ENCODE results near the gene TMEM151B.

The TMEM151B gene

GRCh38 chr6:44255105-44255808, 15.0 kb upstream of the TMEM151B start:
- Histone ChIP-seq H3K36me3 (ENCODE audit: control insufficient read depth in 1 of 2, insufficient read depth in 2 of 2, low read length in 2 of 2) (peaks cover 58 to 59% of the 10 kb centered on the region in 2 donors), H3K4me3 (ENCODE audit: low read depth in 1 of 2, low read length in 2 of 2) (no peak overlapping the region), H3K27ac (ENCODE audit: low read length) (no peak overlapping the region), H3K4me1 (ENCODE audit: control insufficient read depth in 1 of 2, insufficient read depth in 2 of 2, low read length in 2 of 2) (peaks cover 9 to 43% of the 10 kb centered on the region in 2 donors), H3K9me3 (ENCODE audit: control insufficient read depth in 1 of 2, low read length in 2 of 2) (no peaks in the 10 kb centered on the region), H3K27me3 (ENCODE audit: low read depth, low read length) (no peaks in the 10 kb centered on the region)

GRCh38 chr6:44255871-44256774, 14.1 kb upstream of the TMEM151B start:
- Histone ChIP-seq H3K4me3 (ENCODE audit: low read depth in 1 of 2, low read length in 2 of 2) (peak overlapping the region; percentile 70 to 71), H3K4me1 (ENCODE audit: control insufficient read depth in 1 of 2, insufficient read depth in 2 of 2, low read length in 2 of 2) (peaks cover 9 to 38% of the 10 kb centered on the region in 2 donors), H3K36me3 (ENCODE audit: control insufficient read depth in 1 of 2, insufficient read depth in 2 of 2, low read length in 2 of 2) (peaks cover 50 to 53% of the 10 kb centered on the region in 2 donors), H3K27me3 (ENCODE audit: low read depth, low read length) (no peaks in the 10 kb centered on the region), H3K9me3 (ENCODE audit: control insufficient read depth in 1 of 2, low read length in 2 of 2) (no peaks in the 10 kb centered on the region), H3K27ac (ENCODE audit: low read length) (peak overlapping the region; percentile 34)

- H3K27ac ChIP-seq (ENCODE audit: low read length), result peak overlapping the region; percentile 34
- peak overlapping the region; percentile 70 to 71 for H3K4me3 ChIP-seq (ENCODE audit: low read depth in 1 of 2, low read length in 2 of 2)
- peaks cover 44 to 47% of the 10 kb centered on the region in 2 donors for H3K36me3 ChIP-seq (ENCODE audit: control insufficient read depth in 1 of 2, insufficient read depth in 2 of 2, low read length in 2 of 2)
- no peaks in the 10 kb centered on the region for H3K9me3 ChIP-seq (ENCODE audit: control insufficient read depth in 1 of 2, low read length in 2 of 2)
- peaks cover 9 to 38% of the 10 kb centered on the region in 2 donors for H3K4me1 ChIP-seq (ENCODE audit: control insufficient read depth in 1 of 2, insufficient read depth in 2 of 2, low read length in 2 of 2)
- no peaks in the 10 kb centered on the region for H3K27me3 ChIP-seq (ENCODE audit: low read depth, low read length)
Measured at GRCh38 chr6:44256775-44257024, 13.6 kb upstream of the TMEM151B start.

DNA sequence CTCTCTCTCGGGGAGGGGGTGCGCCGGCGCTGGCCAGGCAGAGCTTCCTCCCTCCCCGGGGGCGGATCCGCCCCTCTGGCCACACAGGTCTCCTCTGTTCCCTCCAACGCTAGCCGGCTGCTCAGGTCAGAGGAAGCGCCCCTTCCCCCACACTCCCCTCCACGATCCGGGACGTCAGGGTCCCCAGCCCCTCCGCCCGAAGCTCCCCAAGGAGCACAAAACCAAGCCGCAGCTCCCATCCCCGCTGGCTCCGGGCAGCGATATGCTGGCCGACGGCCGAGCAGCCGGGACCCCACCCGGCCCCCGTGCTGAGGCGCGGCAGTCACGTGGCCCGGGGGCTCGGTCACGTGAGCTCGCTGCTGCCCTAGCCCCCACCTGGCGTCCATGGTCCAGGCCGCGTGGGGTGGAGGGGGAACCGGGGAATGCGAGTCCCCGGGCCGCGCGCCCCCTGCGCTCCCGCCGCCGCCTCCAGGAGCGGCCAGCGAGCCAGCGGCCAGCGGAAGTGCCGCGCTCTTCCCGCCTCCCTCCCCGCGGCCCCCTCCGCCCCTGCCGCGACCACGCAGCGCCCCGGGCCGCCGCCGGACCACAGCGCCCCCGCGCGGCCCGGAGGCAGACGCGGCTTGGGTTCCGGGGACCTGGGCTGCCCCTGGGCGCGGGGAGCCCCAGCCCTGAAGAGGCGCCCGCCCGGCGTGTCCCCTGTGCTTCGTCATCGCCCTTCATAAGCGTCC, 13.1 kb upstream of the TMEM151B start, which contains the start of gene SLC35B2:
Gene SLC35B2 (minus strand): TSS at position 504 of the 728 bp plus-strand sequence. CDS start 118 bp downstream, at position 386.
- Histone ChIP-seq H3K27me3 (ENCODE audit: low read depth, low read length) (no peaks in the 10 kb centered on the region), H3K4me3 (ENCODE audit: low read depth in 1 of 2, low read length in 2 of 2) (peak within 1 kb of the TSS; percentile 70 to 71), H3K27ac (ENCODE audit: low read length) (peak within 1 kb of the TSS; percentile 49), H3K36me3 (ENCODE audit: control insufficient read depth in 1 of 2, insufficient read depth in 2 of 2, low read length in 2 of 2) (peaks cover 39 to 43% of the 10 kb centered on the region in 2 donors), H3K4me1 (ENCODE audit: control insufficient read depth in 1 of 2, insufficient read depth in 2 of 2, low read length in 2 of 2) (peaks cover 9 to 41% of the 10 kb centered on the region in 2 donors), H3K9me3 (ENCODE audit: control insufficient read depth in 1 of 2, low read length in 2 of 2) (no peaks in the 10 kb centered on the region)

DNA sequence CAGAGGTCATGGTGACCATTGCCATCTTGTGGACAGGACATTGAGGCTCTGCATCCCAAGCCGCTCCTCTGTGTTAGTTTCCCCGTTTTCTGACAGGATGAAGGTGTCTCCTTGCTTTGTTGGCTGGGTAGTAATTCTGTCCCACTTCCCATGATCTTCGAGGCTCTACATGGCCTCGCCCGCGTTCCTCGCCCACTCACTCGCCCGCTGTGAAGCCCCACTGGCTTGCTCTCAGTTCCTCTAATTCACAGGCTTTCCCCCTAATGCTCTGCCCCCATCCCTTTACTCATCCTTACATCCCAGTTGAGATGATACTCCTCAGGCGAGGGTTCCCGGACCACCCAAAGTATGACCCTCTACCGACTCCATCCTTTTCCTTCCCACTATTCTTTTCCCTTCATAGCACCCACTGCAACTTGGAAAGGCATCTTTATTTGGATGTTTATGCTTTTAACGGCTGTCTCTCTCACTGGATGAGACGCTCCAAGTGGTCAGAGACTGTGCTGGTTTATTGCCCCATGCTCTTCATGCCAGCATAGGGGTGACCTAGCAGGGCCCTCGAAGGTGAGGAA, 12.4 kb upstream of the TMEM151B start:
- Histone ChIP-seq H3K27ac (ENCODE audit: low read length) (peak overlapping the region; percentile 49), H3K4me1 (ENCODE audit: control insufficient read depth in 1 of 2, insufficient read depth in 2 of 2, low read length in 2 of 2) (peaks cover 9 to 45% of the 10 kb centered on the region in 2 donors), H3K4me3 (ENCODE audit: low read depth in 1 of 2, low read length in 2 of 2) (peak overlapping the region; percentile 45 to 71), H3K36me3 (ENCODE audit: control insufficient read depth in 1 of 2, insufficient read depth in 2 of 2, low read length in 2 of 2) (peaks cover 33 to 39% of the 10 kb centered on the region in 2 donors), H3K27me3 (ENCODE audit: low read depth, low read length) (no peaks in the 10 kb centered on the region), H3K9me3 (ENCODE audit: control insufficient read depth in 1 of 2, low read length in 2 of 2) (no peaks in the 10 kb centered on the region)

GRCh38 chr6:44258325-44258863, 11.9 kb upstream of the TMEM151B start:
- no peaks in the 10 kb centered on the region for H3K27me3 ChIP-seq (ENCODE audit: low read depth, low read length)
- H3K27ac ChIP-seq (ENCODE audit: low read length), result no peak overlapping the region
- H3K4me1 ChIP-seq (ENCODE audit: control insufficient read depth in 1 of 2, insufficient read depth in 2 of 2, low read length in 2 of 2), result peaks cover 15 to 49% of the 10 kb centered on the region in 2 donors

DNA sequence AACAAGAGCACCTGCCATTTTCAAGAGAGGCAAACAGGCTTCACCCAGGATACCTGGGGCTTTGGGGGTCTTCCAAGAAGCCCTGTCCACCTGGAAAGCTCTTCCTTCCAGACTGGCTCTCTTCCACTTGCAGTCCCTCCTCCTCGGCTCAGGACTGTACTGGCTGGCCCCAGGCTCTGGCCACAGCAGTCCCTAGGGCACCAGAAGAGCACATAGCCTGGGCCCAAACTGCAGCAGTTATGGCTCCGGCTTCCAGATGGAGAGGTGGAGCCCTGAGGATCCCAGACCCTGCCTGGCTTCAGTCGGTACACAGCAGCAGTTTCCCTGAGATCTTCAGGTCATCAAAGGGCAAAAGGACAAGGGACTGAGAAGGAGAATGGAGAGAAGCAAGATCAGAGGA, 11.3 kb upstream of the TMEM151B start:
- H3K36me3 ChIP-seq (ENCODE audit: control insufficient read depth in 1 of 2, insufficient read depth in 2 of 2, low read length in 2 of 2), result peaks cover 22 to 28% of the 10 kb centered on the region in 2 donors
- H3K9me3 ChIP-seq (ENCODE audit: control insufficient read depth in 1 of 2, low read length in 2 of 2), result no peaks in the 10 kb centered on the region
- H3K27me3 ChIP-seq (ENCODE audit: low read depth, low read length), result no peaks in the 10 kb centered on the region
- H3K4me3 ChIP-seq (ENCODE audit: low read depth in 1 of 2, low read length in 2 of 2), result no peak overlapping the region
- H3K4me1 ChIP-seq (ENCODE audit: control insufficient read depth in 1 of 2, insufficient read depth in 2 of 2, low read length in 2 of 2), result peaks cover 20 to 54% of the 10 kb centered on the region in 2 donors
- no peak overlapping the region for H3K27ac ChIP-seq (ENCODE audit: low read length)

More at GRCh38 chr6:44258325-44258863, 11.9 kb upstream of the TMEM151B start:
- Histone ChIP-seq H3K36me3 (ENCODE audit: control insufficient read depth in 1 of 2, insufficient read depth in 2 of 2, low read length in 2 of 2) (peaks cover 27 to 33% of the 10 kb centered on the region in 2 donors), H3K4me3 (ENCODE audit: low read depth in 1 of 2, low read length in 2 of 2) (no peak overlapping the region), H3K9me3 (ENCODE audit: control insufficient read depth in 1 of 2, low read length in 2 of 2) (no peaks in the 10 kb centered on the region)

GRCh38 chr6:44260011-44260410, 10.2 kb upstream of the TMEM151B start:
- Histone ChIP-seq H3K27ac (ENCODE audit: low read length) (no peak overlapping the region), H3K4me3 (ENCODE audit: low read depth in 1 of 2, low read length in 2 of 2) (no peak overlapping the region), H3K27me3 (ENCODE audit: low read depth, low read length) (no peaks in the 10 kb centered on the region), H3K9me3 (ENCODE audit: control insufficient read depth in 1 of 2, low read length in 2 of 2) (no peaks in the 10 kb centered on the region), H3K4me1 (ENCODE audit: control insufficient read depth in 1 of 2, insufficient read depth in 2 of 2, low read length in 2 of 2) (peaks cover 28 to 55% of the 10 kb centered on the region in 2 donors), H3K36me3 (ENCODE audit: control insufficient read depth in 1 of 2, insufficient read depth in 2 of 2, low read length in 2 of 2) (peaks cover 11 to 17% of the 10 kb centered on the region in 2 donors)

- H3K4me1 ChIP-seq (ENCODE audit: control insufficient read depth in 1 of 2, insufficient read depth in 2 of 2, low read length in 2 of 2), result peaks cover 28 to 49% of the 10 kb centered on the region in 2 donors
- no peaks in the 10 kb centered on the region for H3K27me3 ChIP-seq (ENCODE audit: low read depth, low read length)
- H3K36me3 ChIP-seq (ENCODE audit: control insufficient read depth in 1 of 2, insufficient read depth in 2 of 2, low read length in 2 of 2), result peaks cover 8 to 15% of the 10 kb centered on the region in 2 donors
- no peak overlapping the region for H3K4me3 ChIP-seq (ENCODE audit: low read depth in 1 of 2, low read length in 2 of 2)
- no peaks in the 10 kb centered on the region for H3K9me3 ChIP-seq (ENCODE audit: control insufficient read depth in 1 of 2, low read length in 2 of 2)
- no peak overlapping the region for H3K27ac ChIP-seq (ENCODE audit: low read length)
Measured at GRCh38 chr6:44260451-44261297, 9.6 kb upstream of the TMEM151B start.

- no peaks in the 10 kb centered on the region for H3K9me3 ChIP-seq (ENCODE audit: control insufficient read depth in 1 of 2, low read length in 2 of 2)
- H3K36me3 ChIP-seq (ENCODE audit: control insufficient read depth in 1 of 2, insufficient read depth in 2 of 2, low read length in 2 of 2), result peaks cover 8 to 15% of the 10 kb centered on the region in 2 donors
- H3K27ac ChIP-seq (ENCODE audit: low read length), result no peak overlapping the region
- H3K27me3 ChIP-seq (ENCODE audit: low read depth, low read length), result no peaks in the 10 kb centered on the region
- H3K4me1 ChIP-seq (ENCODE audit: control insufficient read depth in 1 of 2, insufficient read depth in 2 of 2, low read length in 2 of 2), result peaks cover 20 to 40% of the 10 kb centered on the region in 2 donors
- H3K4me3 ChIP-seq (ENCODE audit: low read depth in 1 of 2, low read length in 2 of 2), result no peak overlapping the region
Measured at GRCh38 chr6:44261581-44261980, 8.7 kb upstream of the TMEM151B start.

Measured in muscle layer of duodenum (tissue), 2 donors.